NCI-H2081 treated with DMSO at 0.1 percent for 48 hours (cell line): ENCODE measurements around the gene MAP7.

Experiments
- DNase-seq: peaks from one replicate; lab custom pipeline; 2025; lab: John Stamatoyannopoulos, UW

Gene MAP7

DNA sequence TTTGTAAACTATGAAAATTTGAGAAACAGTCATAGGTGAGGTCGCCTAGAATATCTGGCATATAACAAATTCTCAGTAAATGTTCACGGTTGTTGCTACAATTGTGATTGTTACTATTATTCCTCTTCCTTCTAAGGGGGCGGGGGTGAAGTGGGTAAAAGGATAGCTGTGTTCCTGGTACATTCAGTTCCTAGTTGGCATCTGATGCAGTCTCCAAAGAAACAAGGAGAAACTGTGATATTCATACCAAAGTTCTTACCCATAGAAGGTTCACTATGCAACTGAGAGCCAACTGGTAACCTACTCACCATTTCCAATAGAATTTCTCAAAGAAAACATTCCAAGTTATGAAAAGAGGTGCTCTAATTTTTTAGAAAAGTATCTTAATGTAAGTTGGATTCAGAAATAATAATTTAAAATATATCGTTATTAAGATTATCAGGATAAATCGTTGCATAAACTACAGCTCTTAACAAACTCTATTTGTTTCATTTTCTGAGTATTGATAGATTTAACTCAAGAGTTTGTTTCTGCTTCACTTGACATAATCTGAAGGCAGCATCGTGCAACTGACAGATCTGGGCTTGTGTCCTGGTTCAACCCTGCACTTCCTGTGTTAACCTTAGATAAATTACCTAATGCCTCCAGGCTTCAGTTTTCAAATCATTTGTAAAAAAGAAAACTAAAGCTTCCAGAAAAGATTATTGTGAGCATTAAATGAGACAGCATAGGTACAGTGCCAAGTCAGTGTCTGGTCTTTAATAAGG lies 13.3 kb upstream of the MAP7 start:
- no peak for DNase-seq

DNA sequence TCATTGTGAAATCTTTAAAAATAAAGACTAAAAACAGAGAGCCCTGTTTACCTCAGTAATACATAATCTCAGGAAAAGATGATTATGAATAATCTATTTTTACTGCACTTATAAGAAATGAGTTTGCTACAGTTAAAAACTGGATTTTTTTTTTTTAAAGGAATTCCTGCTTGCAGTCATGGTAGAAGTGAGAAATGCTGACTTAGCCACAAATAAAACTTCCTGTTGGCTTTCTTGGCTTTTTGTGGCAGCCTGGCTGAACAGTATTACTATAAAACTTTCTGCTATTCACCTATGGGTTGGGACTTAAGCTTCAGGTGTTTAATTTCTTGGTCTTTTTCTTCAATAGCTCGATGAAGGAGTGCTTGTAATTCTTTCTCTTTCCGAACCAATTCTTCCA lies 12.0 kb upstream of the MAP7 start:
- no peak for DNase-seq

DNA sequence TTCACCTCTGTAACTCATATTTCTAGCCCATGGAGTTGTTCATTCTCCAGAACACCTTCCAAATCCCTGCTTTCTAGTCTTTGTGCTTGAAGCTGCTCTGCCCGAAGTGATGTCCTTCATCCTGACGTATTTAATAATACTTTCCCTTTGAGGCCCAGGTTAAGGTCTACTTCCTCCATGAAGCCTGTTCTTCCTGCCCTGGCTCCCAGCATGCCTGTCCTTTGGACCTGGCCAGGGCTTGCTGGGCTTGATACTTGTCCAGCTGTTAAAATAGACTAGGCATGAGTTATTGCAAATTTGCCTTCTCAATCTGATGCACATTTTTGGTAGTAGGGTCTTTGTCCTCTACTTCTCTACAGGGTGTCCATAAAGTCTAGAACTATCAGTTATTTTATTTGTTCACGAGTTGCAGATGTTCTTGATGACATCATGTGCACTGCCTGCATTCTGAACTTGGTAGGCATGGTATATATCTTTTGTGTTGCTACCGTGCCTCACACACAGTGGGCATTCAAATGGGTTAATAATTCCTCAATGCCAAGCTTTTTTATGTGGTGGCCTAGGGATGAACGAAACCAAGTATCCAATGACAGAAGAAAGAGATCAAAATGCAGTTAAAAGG lies 3.1 kb upstream of the MAP7 start:
- DNase-seq = no peak

DNA sequence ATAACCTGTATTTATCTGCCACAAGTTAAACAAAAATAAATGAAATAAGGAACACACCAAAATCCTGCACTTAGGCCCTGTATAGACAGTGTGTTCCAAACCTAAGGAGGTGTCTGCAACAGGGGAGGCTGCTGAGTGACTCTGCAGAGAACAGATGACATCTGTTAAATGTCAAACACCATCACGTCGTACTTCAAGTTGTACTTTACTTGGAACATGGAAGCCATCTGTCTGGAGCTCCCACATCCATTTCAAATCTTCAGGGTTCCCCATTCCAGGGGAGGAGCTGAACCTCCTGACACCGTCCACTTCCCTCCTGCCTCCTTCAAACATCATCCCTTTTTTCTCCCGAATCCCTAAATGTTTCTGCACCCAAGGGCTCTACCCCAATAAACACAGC lies 1.8 kb upstream of the MAP7 start:
- no peak for DNase-seq

DNA sequence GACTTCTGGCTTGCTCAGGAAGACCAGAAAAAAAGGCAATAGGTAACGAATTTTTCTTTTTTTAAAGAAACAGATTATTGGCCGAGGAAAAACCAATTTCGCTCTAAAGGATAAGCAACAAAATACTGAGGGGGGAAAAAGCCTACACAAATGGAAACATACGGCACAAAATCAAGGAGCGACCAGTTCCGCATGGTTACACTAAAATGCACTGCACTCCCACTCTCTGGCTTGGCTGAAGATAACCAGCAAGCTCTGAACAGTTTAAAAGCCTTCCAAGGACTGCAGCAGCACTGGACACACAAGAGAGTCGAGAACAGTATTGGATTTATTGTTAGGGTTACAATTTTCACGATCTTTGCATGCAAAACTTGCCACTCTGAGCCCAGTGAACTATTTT lies 881 bp upstream of the MAP7 start:
- no peak for DNase-seq

DNA sequence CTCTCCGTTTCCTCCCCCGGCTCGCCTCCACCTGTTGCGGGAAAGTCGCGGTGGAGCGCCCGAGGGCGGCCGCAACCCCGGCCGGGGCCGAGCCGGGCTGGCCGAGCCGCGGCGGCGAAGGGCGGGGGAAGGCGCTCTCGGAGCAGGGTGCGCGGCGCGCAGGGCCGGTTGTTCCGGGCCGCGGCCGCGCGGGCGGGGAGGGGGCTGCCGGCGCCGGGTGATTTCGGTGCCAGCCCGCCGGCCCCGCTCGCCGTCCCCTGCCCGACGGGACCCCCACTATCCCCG lies 235 bp downstream of the MAP7 start:
- no peak for DNase-seq

DNA sequence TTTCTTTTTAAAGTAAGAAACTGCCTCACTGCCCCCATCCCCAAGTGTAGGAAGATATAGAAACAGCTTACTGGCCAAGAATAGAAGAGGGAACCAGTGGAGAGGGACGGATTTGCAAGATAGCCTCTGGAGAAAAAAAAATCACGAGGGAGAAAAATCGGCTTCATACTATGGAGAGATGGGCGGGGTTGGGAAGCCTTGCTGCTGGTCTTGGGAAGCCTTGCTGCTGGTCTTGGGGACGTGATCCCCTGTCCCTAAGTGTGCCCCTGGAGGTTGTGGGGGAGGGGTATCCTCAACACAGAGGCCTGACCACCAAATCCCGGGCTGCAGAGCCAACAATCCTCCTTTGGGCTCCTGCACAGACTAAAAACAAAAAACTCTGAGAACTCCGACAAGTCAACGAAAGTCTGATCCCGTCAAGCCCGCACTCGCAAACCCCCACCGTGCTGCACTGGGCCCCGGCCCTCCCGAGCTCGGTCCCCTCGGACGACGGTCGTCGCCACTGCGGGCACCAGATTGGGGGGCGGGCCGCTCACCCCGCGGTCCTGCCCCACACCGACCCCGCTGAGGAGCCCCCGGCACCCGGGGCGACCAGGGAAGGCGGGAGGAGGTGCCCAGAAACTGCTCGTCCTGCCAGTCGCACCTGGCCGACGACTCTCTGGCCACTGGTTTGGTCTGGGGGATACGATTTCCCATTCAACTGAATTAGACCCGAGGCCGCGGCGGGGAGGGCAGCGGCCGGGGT lies 750 bp downstream of the MAP7 start:
- no peak for DNase-seq

DNA sequence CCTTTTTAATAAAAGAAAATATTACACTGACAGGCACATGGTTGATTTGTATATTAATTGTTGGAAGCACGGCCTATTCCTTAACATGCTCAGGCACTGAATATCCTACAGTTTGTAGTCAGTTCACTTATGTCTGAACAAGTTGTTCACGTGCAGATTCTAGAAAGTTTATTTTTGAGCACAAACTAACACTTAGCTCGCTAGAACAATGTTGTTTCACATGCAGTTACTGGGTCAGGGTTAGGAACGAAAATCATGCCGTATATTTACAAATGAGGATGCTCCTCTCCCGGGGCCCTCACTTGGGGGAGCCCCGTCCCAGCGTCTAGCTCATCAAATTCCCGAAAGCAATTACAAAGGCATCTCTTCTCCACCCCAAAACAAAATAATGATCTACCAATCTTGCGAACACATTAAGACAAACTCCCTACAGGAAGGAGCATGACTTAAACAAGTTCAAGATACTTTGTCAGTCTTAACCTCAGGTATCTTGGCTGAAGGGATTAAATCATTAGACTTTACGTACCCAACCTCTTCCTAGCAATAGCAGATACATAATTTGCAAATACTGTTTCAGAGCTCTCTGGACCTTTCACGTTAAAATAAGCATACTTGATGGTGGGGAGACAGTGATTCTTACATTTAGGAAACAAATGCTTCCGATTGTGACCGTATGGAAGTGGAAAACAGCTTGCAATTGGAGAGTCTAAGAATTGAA lies 1.5 kb downstream of the MAP7 start:
- DNase-seq = no peak

DNA sequence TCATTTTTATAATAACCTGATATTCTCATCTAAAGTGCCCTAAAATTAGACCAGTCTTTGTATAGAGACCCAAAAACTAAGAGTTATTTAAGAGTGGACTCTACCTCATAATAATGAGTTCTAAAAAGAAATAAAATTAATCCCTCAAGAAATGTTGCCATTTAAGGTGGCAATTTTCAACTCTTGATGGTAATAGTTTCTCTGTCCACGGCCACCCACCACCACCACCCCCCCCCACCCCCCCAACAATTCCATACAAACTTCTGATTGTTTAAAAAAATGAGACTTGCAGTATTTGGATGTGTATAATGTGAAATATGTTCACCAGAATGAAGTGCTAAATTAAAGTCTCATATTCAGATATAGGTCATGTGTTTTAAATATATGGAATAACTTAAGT lies 2.4 kb downstream of the MAP7 start:
- DNase-seq = no peak

DNA sequence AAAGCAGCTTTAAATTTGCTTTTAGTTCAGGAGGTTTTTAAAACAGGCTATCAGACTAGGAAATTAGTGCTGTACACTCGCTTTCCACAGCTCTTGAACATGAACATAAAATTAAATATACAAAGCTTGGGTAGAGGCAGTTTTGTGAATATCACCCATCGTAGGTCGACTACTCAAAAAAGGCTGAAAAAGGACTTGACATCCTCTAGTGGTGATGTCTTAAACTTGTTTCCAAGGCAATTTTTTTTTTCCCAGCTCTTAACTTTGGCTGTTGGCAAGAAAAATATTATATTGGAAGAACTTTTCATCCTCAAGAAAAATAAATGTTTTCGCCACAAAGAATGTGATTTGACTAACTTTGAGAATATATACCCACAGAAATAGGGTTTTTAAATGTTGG lies 2.9 kb downstream of the MAP7 start:
- DNase-seq = no peak

DNA sequence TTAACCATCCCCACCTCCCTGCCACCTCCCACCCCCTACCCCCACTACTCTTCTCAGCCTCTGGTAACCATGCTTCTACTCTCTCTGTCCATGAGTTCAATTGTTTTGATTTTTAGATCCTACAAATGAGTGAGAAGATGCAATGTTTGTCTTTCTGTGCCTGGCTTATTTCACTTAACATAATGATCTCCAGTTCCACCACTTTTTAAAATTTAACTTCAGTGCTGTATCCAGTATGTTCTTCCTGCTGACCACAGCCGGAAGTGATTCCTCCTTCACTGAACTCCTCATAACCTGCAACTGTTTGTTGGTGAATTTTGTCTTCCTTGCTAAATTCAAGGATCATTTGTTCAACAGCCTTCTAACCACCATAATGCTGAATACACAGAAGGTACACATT lies 3.9 kb downstream of the MAP7 start:
- no peak for DNase-seq

DNA sequence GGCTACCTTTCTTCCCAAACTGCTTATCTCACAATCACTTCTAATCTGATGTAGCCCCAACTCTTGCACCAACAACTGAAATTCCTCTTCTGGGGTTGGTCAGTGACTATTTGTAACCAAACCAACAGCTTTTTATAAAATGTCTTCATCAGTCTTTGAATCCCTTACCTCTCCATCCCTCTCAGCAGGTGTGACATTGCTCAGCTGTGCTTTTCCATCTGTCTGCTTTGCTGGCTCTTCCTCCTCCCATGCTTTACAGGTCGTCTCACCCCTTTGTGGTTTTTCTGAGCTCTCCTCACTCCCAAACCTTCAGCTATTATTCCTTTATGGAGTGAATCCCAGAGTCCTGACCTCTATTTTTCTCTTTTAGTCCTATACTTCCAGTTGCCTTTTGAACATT lies 5.9 kb downstream of the MAP7 start:
- DNase-seq = no peak

DNA sequence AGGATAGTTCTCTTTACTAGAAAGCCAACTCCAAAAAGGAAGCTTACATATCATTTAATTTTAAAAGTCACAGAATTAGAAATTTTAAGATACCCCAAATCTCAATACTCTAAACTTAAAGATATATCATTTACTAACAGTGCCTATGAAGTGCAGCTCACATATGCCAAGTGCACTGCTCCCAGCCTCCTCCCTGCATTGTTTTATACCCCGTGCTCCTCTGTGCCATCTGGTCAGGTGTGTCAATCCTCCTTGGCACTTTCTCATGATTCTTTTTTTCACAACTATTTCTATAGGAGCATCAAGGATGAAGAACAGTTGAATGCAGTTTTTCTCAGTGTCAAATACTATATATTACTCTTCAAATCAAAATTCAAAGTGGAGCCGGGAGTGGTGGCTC lies 8.8 kb downstream of the MAP7 start:
- no peak for DNase-seq

DNA sequence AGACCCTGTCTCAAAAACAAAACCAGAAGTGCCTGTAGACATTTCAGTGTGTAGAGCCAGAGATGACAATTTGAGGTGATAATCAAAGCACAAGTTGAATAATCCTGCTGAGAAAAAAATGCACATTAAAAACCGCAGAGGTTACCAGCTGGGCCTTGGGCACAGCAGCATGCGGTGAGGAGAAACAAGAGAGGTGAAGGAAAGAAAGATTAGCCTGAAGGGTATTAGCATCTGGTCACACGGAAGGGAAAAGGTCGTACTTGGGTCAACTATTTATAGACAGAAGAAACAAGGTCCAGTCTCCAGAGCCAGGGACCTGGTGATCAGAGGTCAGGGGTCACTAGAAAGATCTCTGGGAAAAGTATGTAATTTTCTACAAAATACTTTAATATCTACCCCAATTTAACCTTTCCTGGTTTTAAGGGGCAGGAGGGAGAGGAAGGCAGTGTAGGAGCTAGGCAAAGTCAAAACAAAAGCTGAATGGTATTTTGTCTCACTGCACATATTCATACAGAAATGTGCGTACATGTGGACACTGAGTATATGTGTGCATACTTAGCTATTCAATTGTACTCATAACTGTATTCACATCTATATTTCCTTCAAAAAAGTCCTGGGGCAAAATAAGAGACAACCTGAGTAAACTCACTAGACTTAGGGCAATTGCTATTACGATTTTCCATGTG lies 10.1 kb downstream of the MAP7 start:
- no peak for DNase-seq

DNA sequence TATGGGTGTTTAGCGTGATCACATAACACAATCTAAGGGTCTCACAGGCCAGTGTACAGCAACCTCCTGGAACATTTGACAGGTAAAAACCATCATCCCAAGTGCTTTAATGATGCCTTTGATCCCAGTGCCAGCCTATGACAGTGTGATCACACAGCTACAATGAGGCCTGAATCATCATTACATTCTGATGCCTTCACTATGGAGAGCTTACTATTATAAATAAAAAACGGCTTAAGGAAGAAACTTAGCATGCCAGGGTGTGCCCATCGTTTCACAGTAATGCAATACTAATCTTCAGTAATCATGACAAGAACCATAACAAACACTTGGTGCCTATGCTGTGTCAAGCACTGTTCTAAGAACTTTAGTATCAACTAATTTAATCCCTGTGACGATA lies 11.4 kb downstream of the MAP7 start:
- no peak for DNase-seq

DNA sequence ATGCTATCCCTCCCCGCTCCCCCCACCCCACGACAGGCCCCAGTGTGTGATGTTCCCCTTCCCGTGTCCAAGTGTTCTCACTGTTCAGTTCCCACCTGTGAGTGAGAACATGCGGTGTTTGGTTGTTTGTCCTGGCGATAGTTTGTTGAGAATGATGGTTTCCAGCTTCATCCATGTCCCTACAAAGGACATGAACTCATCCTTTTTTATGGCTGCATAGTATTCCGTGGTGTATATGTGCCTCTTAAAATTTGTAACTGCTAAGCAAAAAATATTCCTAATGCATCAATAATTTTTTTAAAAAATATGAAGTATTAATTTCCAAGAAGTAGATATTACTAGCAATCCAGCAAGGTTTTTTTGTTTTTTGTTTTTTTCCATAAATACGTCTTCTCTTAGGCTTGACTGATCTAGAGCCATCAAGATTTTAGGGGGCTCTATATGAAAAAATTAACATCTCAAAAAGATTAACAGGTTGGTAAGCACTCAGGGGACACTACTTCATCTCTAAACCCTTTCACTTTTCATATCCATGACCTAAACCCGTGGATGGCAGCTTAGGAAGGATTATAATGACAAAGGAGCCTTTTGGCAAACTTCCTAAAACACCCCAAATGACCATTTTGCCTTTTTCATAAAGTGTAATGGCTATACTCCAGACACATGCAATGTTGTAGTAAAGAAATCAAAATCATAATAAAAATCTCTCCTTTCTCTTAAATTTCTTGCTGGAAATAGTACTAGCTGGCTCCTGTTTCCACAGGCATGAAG lies 14.2 kb downstream of the MAP7 start:
- DNase-seq = no peak

DNA sequence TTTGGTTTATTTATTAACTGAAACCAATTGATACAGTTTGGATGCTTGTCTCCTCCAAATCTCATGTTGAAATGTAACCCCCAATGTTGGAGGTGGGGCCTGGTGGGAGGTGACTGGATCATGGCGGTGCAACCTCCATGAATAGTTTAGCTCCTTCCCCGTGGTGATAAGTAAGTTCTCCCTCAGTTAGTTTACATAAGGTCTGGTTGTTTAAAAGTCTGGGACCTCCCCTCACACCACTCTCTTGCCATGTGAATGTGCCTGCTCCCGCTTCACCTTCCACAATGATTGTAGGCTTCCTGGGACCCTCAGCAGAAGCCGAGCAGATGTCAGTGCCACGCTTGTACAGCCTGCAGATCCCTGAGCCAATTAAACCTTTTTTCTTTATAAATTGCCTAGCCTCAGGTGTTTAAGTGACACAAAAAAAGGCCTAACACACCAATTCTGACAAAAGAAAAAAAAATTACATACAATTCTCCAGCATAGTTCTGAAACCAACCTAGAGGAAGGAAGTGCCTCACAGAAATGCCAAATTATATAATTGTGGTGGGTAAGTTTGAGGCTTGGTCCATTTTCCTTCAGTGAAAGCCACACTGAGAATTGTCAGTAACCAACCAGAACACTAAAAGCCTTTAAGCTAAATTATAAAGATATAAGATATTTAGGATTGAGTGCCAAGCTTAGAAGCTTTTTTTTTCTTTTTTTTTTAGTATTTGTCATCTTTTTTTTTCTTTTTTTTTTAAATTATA lies 15.0 kb downstream of the MAP7 start:
- no peak for DNase-seq

DNA sequence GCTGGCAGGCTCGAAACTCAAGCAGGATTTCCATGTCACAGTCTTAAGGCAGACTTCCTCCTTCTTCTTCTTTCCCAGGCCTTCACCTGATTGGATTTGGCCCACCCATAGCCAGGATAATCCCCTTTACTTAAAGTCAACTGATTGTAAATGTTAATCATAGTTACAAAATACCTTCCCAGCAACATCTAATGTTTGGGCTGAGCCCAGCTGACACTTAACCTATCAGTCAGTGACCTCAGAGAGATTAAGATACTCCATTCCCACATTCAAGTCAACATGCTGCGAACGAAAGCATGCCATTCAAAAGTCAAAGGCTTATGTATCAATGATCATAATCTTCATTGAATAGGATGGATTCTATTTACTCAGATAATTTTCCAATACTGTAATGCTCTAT lies 16.0 kb downstream of the MAP7 start:
- DNase-seq = no peak

DNA sequence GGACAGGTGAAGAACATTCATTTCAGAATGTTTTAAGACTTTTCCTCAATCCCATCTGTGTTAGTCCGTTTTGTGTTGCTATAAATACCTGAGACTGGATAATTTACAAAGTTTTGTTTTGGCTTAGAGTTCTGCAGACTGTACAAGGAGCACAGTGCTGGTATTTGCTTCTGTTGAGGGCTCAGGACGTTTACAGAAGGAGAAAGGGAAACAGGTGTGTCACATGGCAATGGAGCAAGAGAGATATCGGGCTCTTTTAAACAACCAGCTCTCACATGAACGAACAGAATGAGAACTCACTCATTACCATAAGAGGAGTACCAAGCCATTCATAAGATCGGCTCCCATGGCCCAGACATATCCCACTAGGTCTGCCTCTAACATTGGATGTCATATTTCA lies 16.7 kb downstream of the MAP7 start:
- DNase-seq = no peak

DNA sequence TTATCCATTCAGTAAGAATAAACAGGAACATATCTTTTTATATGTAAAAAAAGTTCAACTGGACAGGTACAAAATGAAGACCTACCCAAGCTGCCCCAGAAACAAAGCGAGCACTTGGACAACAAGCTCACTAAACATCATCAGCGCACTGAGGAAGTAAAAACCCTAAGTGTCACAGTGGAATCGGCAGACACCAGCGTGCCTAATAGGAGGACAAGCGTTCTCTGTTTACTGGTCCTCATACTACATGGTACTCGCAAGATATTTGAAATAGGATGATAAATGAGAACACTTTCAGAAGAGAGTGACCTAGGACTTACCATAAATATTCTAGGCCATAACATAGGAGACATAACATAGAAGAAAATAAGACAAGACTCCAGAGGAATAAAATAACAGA lies 18.2 kb downstream of the MAP7 start:
- DNase-seq = no peak

DNA sequence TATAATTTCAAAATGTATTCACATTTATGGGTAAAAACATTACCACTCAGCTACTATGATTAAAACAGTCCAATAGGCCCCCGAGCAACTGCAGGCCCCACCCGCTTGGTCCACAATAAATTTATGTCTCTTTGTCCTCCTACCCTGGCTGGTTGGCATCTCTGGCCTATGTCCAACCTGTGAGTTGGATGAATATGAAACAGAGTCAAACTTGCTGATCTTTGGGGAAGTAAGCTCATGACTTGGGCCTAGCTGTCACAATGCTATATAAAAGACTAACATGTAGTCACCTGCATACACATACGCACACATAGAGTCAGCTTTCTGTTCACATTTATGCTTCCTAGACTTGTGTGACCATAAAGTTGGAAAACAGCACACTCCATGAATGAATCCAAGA lies 20.5 kb downstream of the MAP7 start:
- no peak for DNase-seq
